HFFc6 (cell line): Measurements from ENCODE around the gene ZNF777. TPM values are rescaled to one million over a fixed set of nuclear protein-coding genes. Genes with fewer than 3 reads are reported as not detected.

ENCODE experiments used
- DNase-seq: peaks from one replicate; pipeline ENCODE4 v3.0.0-alpha.2; 2018
- H3K27ac Mint-ChIP-seq: 2 replicates; pipeline ENCODE4 v1.8.0; 2020; ENCODE audit warnings: mild to moderate bottlenecking, mixed read lengths
- H3K27me3 Mint-ChIP-seq: 2 replicates; pipeline ENCODE4 v1.8.0; 2021; ENCODE audit warnings: mild to moderate bottlenecking, moderate library complexity, mixed read lengths; ENCODE audit not compliant: insufficient read depth
- H3K36me3 Mint-ChIP-seq: 2 replicates; pipeline ENCODE4 v1.8.0; 2021; ENCODE audit warnings: low read depth, mixed read lengths
- H3K4me1 Mint-ChIP-seq: 2 replicates; pipeline ENCODE4 v1.8.0; 2020; ENCODE audit warnings: low read depth, mixed read lengths
- H3K4me3 Mint-ChIP-seq: 2 replicates; pipeline ENCODE4 v1.8.0; 2020; ENCODE audit warnings: mild to moderate bottlenecking, moderate library complexity, mixed read lengths
- H3K9me3 Mint-ChIP-seq: 2 replicates; pipeline ENCODE4 v1.8.0; 2020; ENCODE audit warnings: mild to moderate bottlenecking, mixed read lengths
- CTCF ChIP-seq: fragments of 200-600 bp; sonication (generic); IDR thresholded peaks from 2 replicates; pipeline ENCODE4 v1.5.0; 2021; ENCODE audit warnings: antibody characterized with exemption, mild to moderate bottlenecking
- total RNA-seq, 6 experiments: library from RNA; stranded (reverse); fragmentation: NEBNext Ultra II Directional; extraction: Animal tissue kit (Norgen Biotek cat#: 25700); gene quantifications; 2 replicates in 1 of 6; 3 replicates in 5 of 6; pipeline ENCODE4 v1.2.3, GENCODE V29; 2021

The ZNF777 gene
- total RNA-seq, 6 experiments from 2014 or later, result 13.6 to 16.7 (median 15.2) TPM

- 0 out of 2 replicates have a peak, but pooled peaks have one; percentile 12 for TF ChIP-seq CTCF
- DNase-seq, result no peak
- no peak overlapping the region for H3K4me3 Mint-ChIP-seq
- H3K9me3 Mint-ChIP-seq, result no peaks in the 10 kb centered on the region
- no peaks in the 10 kb centered on the region for H3K4me1 Mint-ChIP-seq
- H3K27me3 Mint-ChIP-seq, result no peaks in the 10 kb centered on the region; the same call in 1 of the 2 replicates
- H3K27ac Mint-ChIP-seq, result no peak overlapping the region
- peaks cover 60% of the 10 kb centered on the region for H3K36me3 Mint-ChIP-seq
Observed at GRCh38 chr7:149489391-149490024, 28.6 kb upstream of the ZNF777 start.

GRCh38 chr7:149479568-149479967, 18.7 kb upstream of the ZNF777 start:
- Mint-ChIP-seq H3K4me1 (peaks cover 15% of the 10 kb centered on the region; the same call in 1 of the 2 replicates), H3K9me3 (peaks cover 16% of the 10 kb centered on the region), H3K27me3 (peaks cover 2% of the 10 kb centered on the region; the same call in 1 of the 2 replicates), H3K36me3 (peaks cover 37% of the 10 kb centered on the region), H3K4me3 (no peak overlapping the region), H3K27ac (no peak overlapping the region)
- no peak for DNase-seq
- TF ChIP-seq CTCF, result no peak

- no peak overlapping the region for H3K4me3 Mint-ChIP-seq
- peaks cover 2% of the 10 kb centered on the region; the same call in 1 of the 2 replicates for H3K27me3 Mint-ChIP-seq
- H3K4me1 Mint-ChIP-seq, result peaks cover 15% of the 10 kb centered on the region; the same call in 1 of the 2 replicates
- peak overlapping the region; percentile 6; the same call in 1 of the 2 replicates for H3K27ac Mint-ChIP-seq
- DNase-seq, result no peak
- peaks cover 16% of the 10 kb centered on the region for H3K9me3 Mint-ChIP-seq
- peaks cover 41% of the 10 kb centered on the region for H3K36me3 Mint-ChIP-seq
- no peak for TF ChIP-seq CTCF
Observed at GRCh38 chr7:149478754-149479153, 17.9 kb upstream of the ZNF777 start.

- no peak for DNase-seq
- H3K27me3 Mint-ChIP-seq, result peaks cover 2% of the 10 kb centered on the region; the same call in 1 of the 2 replicates
- no peak overlapping the region; the same call in 1 of the 2 replicates for H3K27ac Mint-ChIP-seq
- H3K36me3 Mint-ChIP-seq, result peaks cover 49% of the 10 kb centered on the region
- no peak overlapping the region for H3K4me3 Mint-ChIP-seq
- peaks cover 15% of the 10 kb centered on the region; the same call in 1 of the 2 replicates for H3K4me1 Mint-ChIP-seq
- TF ChIP-seq CTCF, result no peak
- H3K9me3 Mint-ChIP-seq, result peaks cover 16% of the 10 kb centered on the region
Observed at GRCh38 chr7:149477494-149478443, 16.9 kb upstream of the ZNF777 start.

GRCh38 chr7:149476791-149477190, 15.9 kb upstream of the ZNF777 start:
- Mint-ChIP-seq H3K4me3 (no peak overlapping the region), H3K27ac (no peak overlapping the region), H3K9me3 (peaks cover 16% of the 10 kb centered on the region), H3K4me1 (peaks cover 15% of the 10 kb centered on the region; the same call in 1 of the 2 replicates), H3K36me3 (peaks cover 59% of the 10 kb centered on the region), H3K27me3 (peaks cover 2% of the 10 kb centered on the region; the same call in 1 of the 2 replicates)
- no peak for DNase-seq
- TF ChIP-seq CTCF, result no peak
